Prostate gland (tissue), 2 donors: ENCODE results near the gene TEX2. TPM values are rescaled to one million over a fixed set of nuclear protein-coding genes. Genes with fewer than 3 reads are reported as not detected.

Source experiments
- DNase-seq: peaks from one replicate; pipeline ENCODE4 v3.0.0-alpha.2; 2019; ENCODE audit warnings: low spot score
- H3K27ac ChIP-seq, 2 donors: fragments of 200-600 bp; sonication (generic); 2 replicates each; pipeline ENCODE4 v1.5.1; 2017 to 2019
- H3K27me3 ChIP-seq: fragments of 200-600 bp; sonication (generic); replicated peaks from 2 replicates; pipeline ENCODE4 v1.5.1; 2019; ENCODE audit not compliant: insufficient read depth
- H3K36me3 ChIP-seq, 2 donors: fragments of 200-600 bp; sonication (generic); 1 replicate in 1 of 2; 2 replicates in 1 of 2; pipeline versions ENCODE4 v1.5.1 to v1.8.1; 2017 to 2019
- H3K4me1 ChIP-seq: fragments of 200-600 bp; sonication (generic); replicated peaks from 2 replicates; pipeline ENCODE4 v1.5.1; 2019
- H3K4me3 ChIP-seq, 2 donors: fragments of 200-600 bp; sonication (generic); 2 replicates each; pipeline ENCODE4 v1.5.1; 2017 to 2019
- H3K9me3 ChIP-seq: fragments of 200-600 bp; sonication (generic); 2 replicates; pipeline ENCODE4 v1.5.1; 2017
- POLR2A ChIP-seq: fragments of 450-650 bp; IDR thresholded peaks from one replicate; pipeline ENCODE4 v1.6.1; 2016; ENCODE audit warnings: antibody characterized with exemption, mild to moderate bottlenecking
- POLR2AphosphoS5 ChIP-seq: sonication (generic); formaldehyde crosslinking; IDR thresholded peaks from one replicate; pipeline ENCODE4 v1.6.1; 2017; ENCODE audit warnings: antibody characterized with exemption
- WGBS: methylation state at CpG from one replicate; pipeline ENCODE4 v1.1.5; 2018; 5-methylcytosine and 5-hydroxymethylcytosine counted together
- intact Hi-C: fragments of 100-400 bp; cut with DNase I; formaldehyde crosslinking; loops from one replicate; pipeline ENCODE4 v1.14.2; 2022
- total RNA-seq, 2 donors: library from RNA; depleted of rRNA; stranded (reverse); fragments of >200 nt; gene quantifications; one replicate each; pipeline ENCODE4 v1.1.0, GENCODE V29; 2016
- TF ChIP-seq, protein P1 (sequence below), 4 experiments: fragments of 200-600 bp in 2 of 4; fragments of 450-650 bp in 2 of 4; sonication (generic) in 2 of 4; IDR thresholded peaks; 1 replicate in 3 of 4; 2 replicates in 1 of 4; pipeline ENCODE4 v1.5.1; 2016 to 2019; ENCODE audit warnings: antibody characterized with exemption in 4 of 4, mild to moderate bottlenecking in 2 of 4, moderate library complexity in 2 of 4

The TEX2 gene
- total RNA-seq, 2 donors from 2014 or later: 31.3 to 43.8 TPM

DNA sequence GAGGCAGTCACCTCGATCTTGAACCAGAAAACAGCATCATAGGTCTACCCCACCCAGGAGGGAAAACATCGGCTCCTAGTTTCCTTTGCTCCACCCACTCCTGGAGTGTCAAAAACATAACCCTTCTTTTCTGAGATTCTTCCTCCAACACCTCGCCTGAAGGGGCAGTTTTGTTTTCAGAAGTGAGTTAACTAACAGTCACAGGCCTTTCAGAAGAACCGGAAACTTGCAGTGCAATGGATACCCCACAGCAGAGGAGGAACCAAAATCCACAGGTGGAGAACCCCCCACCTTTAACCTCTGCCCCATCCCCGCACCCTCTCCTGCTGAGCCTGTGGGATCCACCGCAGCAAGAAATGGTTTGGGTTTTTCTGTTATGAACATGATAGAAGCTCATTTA is 7.8 kb upstream of the TEX2 start:
- Histone ChIP-seq H3K27ac (no peak overlapping the region), H3K27me3 (no peaks in the 10 kb centered on the region), H3K9me3 (no peaks in the 10 kb centered on the region), H3K4me3 (no peak overlapping the region), H3K36me3 (no peaks in the 10 kb centered on the region), H3K4me1 (no peaks in the 10 kb centered on the region)
- WGBS: 75% methylated on average over 6 of the region's 6 CpGs
- TF ChIP-seq POLR2A (no peak), POLR2AphosphoS5 (no peak)
- intact Hi-C loops: no loop called here
- DNase-seq: no peak

DNA sequence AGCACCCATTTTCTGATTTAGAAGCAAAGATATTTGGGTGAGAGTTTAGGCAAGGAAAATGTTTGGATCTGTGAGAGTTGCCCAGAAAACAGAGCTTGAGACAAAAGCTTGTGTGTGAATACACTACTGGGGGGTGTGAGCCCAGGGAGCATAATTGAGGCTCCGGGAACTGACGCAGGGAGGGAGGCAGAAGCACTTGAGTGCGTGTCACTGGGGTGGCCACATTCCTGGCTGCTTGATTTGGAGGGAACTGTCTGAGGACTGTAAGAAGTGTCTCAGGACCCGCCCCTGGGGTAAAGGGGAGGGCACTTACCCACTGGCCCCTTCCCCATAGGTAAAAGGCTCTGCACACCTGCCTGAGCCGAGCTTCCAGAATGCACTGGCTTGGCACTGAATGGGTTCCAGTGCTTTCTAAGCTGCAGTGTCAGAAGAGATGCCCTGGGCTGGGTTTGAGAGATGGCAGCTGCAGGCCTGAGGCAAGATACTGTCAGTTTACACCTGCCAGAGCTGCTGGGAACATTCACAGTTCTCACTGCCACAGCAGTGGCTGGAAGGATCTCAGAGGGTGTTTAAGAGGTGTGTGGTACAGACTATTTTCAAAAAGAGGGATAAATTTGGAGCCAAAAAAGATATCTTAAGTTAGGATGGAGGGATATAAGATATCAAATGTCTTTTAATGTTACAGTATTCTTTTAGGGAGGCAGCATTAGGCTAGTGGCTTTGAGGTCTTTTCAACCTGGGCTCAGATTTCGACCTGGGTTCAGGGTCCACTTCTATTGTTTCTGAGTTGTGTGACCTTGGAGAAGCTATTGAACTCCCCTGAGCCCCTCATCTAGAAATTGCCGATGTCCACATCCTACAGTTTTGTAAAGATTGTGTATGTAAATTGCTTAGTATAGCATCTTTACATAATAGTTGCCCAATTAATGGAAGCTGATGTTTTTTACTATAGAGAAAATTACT is 6.9 kb upstream of the TEX2 start:
- TF ChIP-seq POLR2A: no peak
- Histone ChIP-seq H3K36me3 (no peaks in the 10 kb centered on the region), H3K9me3 (no peaks in the 10 kb centered on the region), H3K4me1 (no peaks in the 10 kb centered on the region), H3K4me3 (no peak overlapping the region), H3K27me3 (no peaks in the 10 kb centered on the region), H3K27ac (no peak overlapping the region)
- DNase-seq: no peak
- WGBS: 63% methylated on average over 7 of the region's 7 CpGs
- intact Hi-C loops: loop anchor here (10.0 kb wide), 1 partner anchor 215 kb away; no protein-coding TSS in a partner anchor

DNA sequence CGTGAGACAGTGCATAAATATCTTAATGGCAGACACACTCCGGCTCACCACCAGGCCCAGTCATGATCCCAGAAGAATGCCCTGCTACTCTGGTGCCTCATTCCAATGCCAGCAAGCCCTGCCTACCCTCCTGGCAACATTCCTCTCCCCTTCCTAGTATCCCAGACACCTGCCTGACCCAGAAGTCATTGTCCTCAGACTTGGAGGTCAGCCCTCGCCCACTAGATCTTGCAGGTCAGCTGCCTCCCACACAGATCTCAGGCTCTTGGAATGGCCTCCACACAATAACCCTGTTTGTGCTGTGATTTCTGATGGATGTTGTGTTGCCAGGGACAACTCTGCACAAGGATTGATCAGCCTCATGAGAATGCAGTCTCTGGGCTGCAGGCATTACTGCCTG is 1.8 kb upstream of the TEX2 start:
- WGBS: 73% methylated on average over 3 of the region's 3 CpGs
- H3K27me3 ChIP-seq: no peaks in the 10 kb centered on the region
- no peaks in the 10 kb centered on the region for H3K4me1 ChIP-seq
- TF ChIP-seq POLR2A (no peak), POLR2AphosphoS5 (no peak)
- TF ChIP-seq, protein P1, sequence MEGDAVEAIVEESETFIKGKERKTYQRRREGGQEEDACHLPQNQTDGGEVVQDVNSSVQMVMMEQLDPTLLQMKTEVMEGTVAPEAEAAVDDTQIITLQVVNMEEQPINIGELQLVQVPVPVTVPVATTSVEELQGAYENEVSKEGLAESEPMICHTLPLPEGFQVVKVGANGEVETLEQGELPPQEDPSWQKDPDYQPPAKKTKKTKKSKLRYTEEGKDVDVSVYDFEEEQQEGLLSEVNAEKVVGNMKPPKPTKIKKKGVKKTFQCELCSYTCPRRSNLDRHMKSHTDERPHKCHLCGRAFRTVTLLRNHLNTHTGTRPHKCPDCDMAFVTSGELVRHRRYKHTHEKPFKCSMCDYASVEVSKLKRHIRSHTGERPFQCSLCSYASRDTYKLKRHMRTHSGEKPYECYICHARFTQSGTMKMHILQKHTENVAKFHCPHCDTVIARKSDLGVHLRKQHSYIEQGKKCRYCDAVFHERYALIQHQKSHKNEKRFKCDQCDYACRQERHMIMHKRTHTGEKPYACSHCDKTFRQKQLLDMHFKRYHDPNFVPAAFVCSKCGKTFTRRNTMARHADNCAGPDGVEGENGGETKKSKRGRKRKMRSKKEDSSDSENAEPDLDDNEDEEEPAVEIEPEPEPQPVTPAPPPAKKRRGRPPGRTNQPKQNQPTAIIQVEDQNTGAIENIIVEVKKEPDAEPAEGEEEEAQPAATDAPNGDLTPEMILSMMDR (IDR thresholded peaks at IDR 0.05): no peak
- no peak overlapping the region for H3K4me3 ChIP-seq
- intact Hi-C loops: loop anchor here (5.0 to 10.0 kb wide), 2 partner anchors 118 to 210 kb away; no protein-coding TSS in a partner anchor
- no peak overlapping the region for H3K27ac ChIP-seq
- H3K9me3 ChIP-seq: no peaks in the 10 kb centered on the region
- no peak for DNase-seq
- H3K36me3 ChIP-seq: no peaks in the 10 kb centered on the region

DNA sequence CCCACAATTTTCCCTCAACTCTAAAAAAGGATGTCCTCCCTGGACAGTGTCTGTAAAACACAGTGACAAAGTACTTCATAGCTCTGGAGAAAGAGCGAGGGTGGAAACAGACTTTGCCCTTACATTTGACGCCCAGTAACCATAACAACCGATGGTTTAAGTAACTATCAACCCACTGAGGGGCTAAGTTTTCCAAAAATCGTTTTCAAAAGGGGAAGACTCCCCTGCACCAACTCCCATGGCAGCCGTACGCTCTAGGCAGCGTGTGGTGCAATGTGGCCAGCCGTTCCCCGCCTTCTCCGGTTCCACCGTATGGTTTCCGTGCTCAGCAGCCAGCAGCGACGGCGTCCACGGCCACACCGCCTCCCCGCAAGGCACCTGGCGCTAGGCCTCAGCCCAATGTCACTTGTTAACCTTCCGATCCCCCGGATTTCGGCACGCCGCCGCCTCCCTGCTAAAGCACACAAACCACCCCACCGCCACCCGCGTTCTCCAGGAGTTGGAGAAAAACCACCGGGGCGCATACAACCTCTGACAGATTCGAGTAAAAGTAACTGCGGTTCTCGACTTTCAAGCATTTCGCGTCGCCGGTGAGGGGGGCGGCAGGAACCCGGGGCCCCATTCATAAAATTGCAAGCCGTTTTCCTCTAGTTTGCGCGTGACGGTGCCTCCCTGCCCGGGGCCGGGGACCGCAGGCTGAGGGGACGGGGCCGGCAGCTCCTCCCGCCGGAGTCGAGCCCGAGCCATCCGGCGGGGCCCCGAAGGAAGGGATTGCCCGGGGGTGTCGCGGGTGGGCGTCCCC is 661 bp downstream of the TEX2 start:
- Histone ChIP-seq H3K4me3 (peak overlapping the region; percentile 89 to 96), H3K4me1 (no peaks in the 10 kb centered on the region), H3K36me3 (no peaks in the 10 kb centered on the region), H3K27me3 (no peaks in the 10 kb centered on the region), H3K9me3 (no peaks in the 10 kb centered on the region), H3K27ac (peak overlapping the region; percentile 82 to 89)
- peak; percentile 54 for DNase-seq
- WGBS: 1% methylated on average over 57 of the region's 59 CpGs
- intact Hi-C loops: loop anchor here (5.0 to 10.0 kb wide), 2 partner anchors 115 to 208 kb away; no protein-coding TSS in a partner anchor
- no peak for TF ChIP-seq POLR2AphosphoS5
- TF ChIP-seq, protein P1 (IDR thresholded peaks at IDR 0.05): no peak
- no peak for TF ChIP-seq POLR2A

DNA sequence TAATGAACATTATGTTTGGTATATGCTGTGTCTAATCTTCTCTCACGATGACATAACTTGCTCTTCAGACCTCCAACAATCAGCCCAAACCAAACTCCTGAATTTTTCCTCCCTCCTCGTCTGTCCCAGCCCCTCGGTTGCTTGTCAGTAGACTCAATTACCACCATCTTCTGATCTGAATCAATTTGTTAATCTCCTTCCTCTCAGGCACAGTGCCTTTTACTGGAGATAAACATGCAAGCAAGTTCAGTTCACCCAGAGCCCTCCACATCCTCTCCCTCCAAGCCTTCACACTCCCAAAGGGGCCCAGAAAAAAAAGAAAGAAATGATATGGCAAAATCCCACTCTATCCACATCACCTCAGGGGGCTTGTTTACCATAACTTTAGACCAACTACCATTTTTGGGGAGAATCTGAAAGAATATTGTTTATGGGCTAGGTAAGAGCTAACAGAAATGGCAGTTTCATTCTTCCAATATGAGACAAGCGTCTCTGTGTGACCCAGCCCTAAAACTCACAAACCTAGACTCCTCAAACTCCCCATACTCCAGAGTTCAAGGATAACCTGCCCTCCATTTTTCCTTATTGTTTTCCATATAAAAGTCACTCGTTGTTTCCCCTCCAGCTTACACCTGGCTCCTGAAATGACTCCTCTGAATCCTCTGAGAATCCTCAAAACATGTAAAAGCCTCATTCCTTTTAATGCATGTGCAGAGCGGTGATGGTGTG is 1.5 kb downstream of the TEX2 start:
- Histone ChIP-seq H3K4me1 (no peaks in the 10 kb centered on the region), H3K9me3 (no peaks in the 10 kb centered on the region), H3K4me3 (peak overlapping the region; percentile 89 to 96), H3K27ac (peak overlapping the region; percentile 82 to 89), H3K36me3 (no peaks in the 10 kb centered on the region), H3K27me3 (no peaks in the 10 kb centered on the region)
- WGBS: 53% methylated on average over 6 of the region's 6 CpGs
- TF ChIP-seq POLR2AphosphoS5 (no peak), POLR2A (no peak)
- TF ChIP-seq, protein P1 (IDR thresholded peaks at IDR 0.05): no peak
- intact Hi-C loops: loop anchor here (5.0 to 10.0 kb wide), 2 partner anchors 114 to 207 kb away; no protein-coding TSS in a partner anchor
- DNase-seq: no peak
